GM12878 (cell line): ENCODE data around the gene COL7A1. TPM values are rescaled to one million over a fixed set of nuclear protein-coding genes. Genes with fewer than 3 reads are reported as not detected.

Experiments used
- ATAC-seq: fragments of 200-7000 bp; cut with Tn5 transposase; 3 replicates; pipeline ENCODE4 v1.9.1; 2020; ENCODE audit warnings: mild to moderate bottlenecking, moderate library complexity
- BruUV-seq: library from RNA; stranded (reverse); fragments of 400-500 nt; replicated peaks from 2 replicates; lab custom pipeline; 2021; lab: Mats Ljungman, UMichigan
- CTCF ChIA-PET: fragments of 300-600 bp; sonication (Branson Sonifier 250); formaldehyde crosslinking; extraction: SDS; loops from one replicate; lab custom pipeline; 2021; ENCODE audit warnings: inconsistent platforms; lab: Yijun Ruan, JAX
- POLR2A ChIA-PET: fragments of 350-600 bp; formaldehyde crosslinking; extraction: SDS; loops from one replicate; lab custom pipeline; 2021; ENCODE audit warnings: inconsistent platforms; lab: Charles Lee
- RAD21 ChIA-PET: fragments of 300-600 bp; sonication (Branson Sonifier 250); formaldehyde crosslinking; loops from one replicate; lab custom pipeline; 2023; ENCODE audit warnings: antibody characterized with exemption; ENCODE audit not compliant: unreplicated experiment; lab: Charles Lee
- SMC1A ChIA-PET: fragments of 300-600 bp; sonication (Branson Sonifier 250); formaldehyde crosslinking; loops from one replicate; lab custom pipeline; 2023; ENCODE audit not compliant: unreplicated experiment, uncharacterized antibody; lab: Charles Lee
- DNase-seq: peaks from one replicate; pipeline ENCODE4 v3.0.0-alpha.2; 2011; ENCODE audit warnings: low read depth, low spot score
- FAIRE-seq: peaks from 3 replicates; lab custom pipeline; 2011; peaks lifted over from hg19 to GRCh38; lab: Jason Lieb, UNC
- H2AFZ ChIP-seq: 2 replicates; pipeline ENCODE4 v1.6.0; 2011; ENCODE audit warnings: low read depth, low read length, control low read depth; ENCODE audit not compliant: control insufficient read depth
- H3K27ac ChIP-seq: 2 replicates; pipeline ENCODE4 v1.5.1; 2011; ENCODE audit warnings: control low read depth; ENCODE audit not compliant: control insufficient read depth, insufficient read depth
- H3K27me3 ChIP-seq, 2 experiments: replicated peaks in 1 of 2; 2 replicates each; pipeline versions ENCODE4 v1.6.0 to v1.6.1; 2011; ENCODE audit warnings: low read length in 1 of 2; ENCODE audit not compliant: control insufficient read depth in 2 of 2, insufficient read depth in 2 of 2
- H3K36me3 ChIP-seq, 2 experiments: 2 replicates each; pipeline ENCODE4 v1.5.1; 2011; ENCODE audit warnings: low read length in 1 of 2; ENCODE audit not compliant: control insufficient read depth in 2 of 2, insufficient read depth in 2 of 2
- H3K4me1 ChIP-seq: 2 replicates; pipeline ENCODE4 v1.6.1; 2011; ENCODE audit warnings: mild to moderate bottlenecking, low read length, moderate library complexity, mixed read lengths; ENCODE audit not compliant: control insufficient read depth, insufficient read depth
- H3K4me2 ChIP-seq: 2 replicates; pipeline ENCODE4 v1.6.0; 2011; ENCODE audit warnings: control low read depth; ENCODE audit not compliant: control insufficient read depth, insufficient read depth
- H3K4me3 ChIP-seq: fragments of 200-600 bp; sonication (generic); 2 replicates; pipeline ENCODE4 v1.5.1; 2016
- H3K79me2 ChIP-seq: 2 replicates; pipeline ENCODE4 v1.6.0; 2011; ENCODE audit warnings: low read length; ENCODE audit not compliant: control insufficient read depth, insufficient read depth
- H3K9ac ChIP-seq: 2 replicates; pipeline ENCODE4 v1.8.0; 2011; ENCODE audit warnings: low read length, control low read depth, mixed read lengths; ENCODE audit not compliant: control insufficient read depth, insufficient read depth
- H3K9me3 ChIP-seq: replicated peaks from 3 replicates; pipeline ENCODE4 v1.5.1; 2011; ENCODE audit warnings: mild to moderate bottlenecking, low read length; ENCODE audit not compliant: control insufficient read depth, insufficient read depth
- H4K20me1 ChIP-seq: 2 replicates; pipeline ENCODE4 v1.6.0; 2011; ENCODE audit not compliant: control insufficient read depth, insufficient read depth
- BHLHE40 ChIP-seq, 2 experiments: fragments of 450-650 bp in 1 of 2; IDR thresholded peaks; 2 replicates each; pipeline ENCODE4 v1.6.1; 2011 to 2017; ENCODE audit warnings: low read depth in 2 of 2, borderline replicate concordance in 1 of 2, improper control_type of control experiment in 1 of 2, low read length in 1 of 2, mild to moderate bottlenecking in 1 of 2
- DPF2 ChIP-seq: fragments of 450-650 bp; IDR thresholded peaks from 2 replicates; pipeline ENCODE4 v1.6.1; 2017; ENCODE audit warnings: mild to moderate bottlenecking
- KAT2A ChIP-seq: conservative IDR thresholded peaks from 2 replicates; pipeline ENCODE4 v1.6.1; 2011; ENCODE audit warnings: low read depth, low read length; ENCODE audit not compliant: control insufficient read depth
- MEF2A ChIP-seq: IDR thresholded peaks from 2 replicates; pipeline ENCODE4 v1.6.1; 2011; ENCODE audit warnings: low read depth, mild to moderate bottlenecking, low read length, moderate library complexity; ENCODE audit not compliant: insufficient read depth
- NR2C2 ChIP-seq: IDR thresholded peaks from 2 replicates; pipeline ENCODE4 v1.6.1; 2011; ENCODE audit warnings: borderline replicate concordance, low read depth; ENCODE audit not compliant: control insufficient read depth, insufficient read length
- SIX5 ChIP-seq: IDR thresholded peaks from 2 replicates; pipeline ENCODE4 v1.6.1; 2011; ENCODE audit warnings: mild to moderate bottlenecking, low read depth, low read length, moderate library complexity; ENCODE audit not compliant: severe bottlenecking
- SMAD5 ChIP-seq: IDR thresholded peaks from 2 replicates; pipeline ENCODE4 v1.6.1; 2016; ENCODE audit warnings: antibody characterized with exemption, low read depth
- SREBF1 ChIP-seq: IDR thresholded peaks from 2 replicates; pipeline ENCODE4 v1.6.1; 2012; ENCODE audit warnings: mild to moderate bottlenecking, low read length
- SUPT20H ChIP-seq: IDR thresholded peaks from 2 replicates; pipeline ENCODE4 v1.6.1; 2011; ENCODE audit warnings: low read depth, mild to moderate bottlenecking, low read length, moderate library complexity, borderline replicate concordance; ENCODE audit not compliant: control insufficient read depth
- TBL1XR1 ChIP-seq: IDR thresholded peaks from 2 replicates; pipeline ENCODE4 v1.6.1; 2012; ENCODE audit warnings: low read depth, low read length, improper control_type of control experiment
- TCF7 ChIP-seq: IDR thresholded peaks from 2 replicates; pipeline ENCODE4 v1.6.1; 2014; ENCODE audit warnings: antibody characterized with exemption, borderline replicate concordance
- YBX1 ChIP-seq: fragments of 450-650 bp; IDR thresholded peaks from 2 replicates; pipeline ENCODE4 v1.6.1; 2016; ENCODE audit warnings: antibody characterized with exemption
- ZBTB40 ChIP-seq: fragments of 450-650 bp; IDR thresholded peaks from 2 replicates; pipeline ENCODE4 v1.6.1; 2016; ENCODE audit warnings: mild to moderate bottlenecking, moderate library complexity, borderline replicate concordance
- WGBS: methylation state at CpG from one replicate; pipeline ENCODE4 v1.1.6; 2016; ENCODE audit warnings: low lambda C conversion rate; ENCODE audit not compliant: insufficient replicate concordance, insufficient coverage; ENCODE audit errors: missing lambda C conversion rate; 5-methylcytosine and 5-hydroxymethylcytosine counted together
- in situ Hi-C: fragments of 300-500 bp; cut with MboI; formaldehyde crosslinking; loops from 9 replicates; pipeline ENCODE4 v1.14.3; 2018; ENCODE audit warnings: mixed read lengths
- intact Hi-C: fragments of 100-400 bp; cut with micrococcal nuclease; formaldehyde crosslinking; loops from one replicate; pipeline ENCODE4 v1.14.2; 2022; ENCODE audit not compliant: unreplicated experiment
- polyA plus RNA-seq, 11 experiments: library from polyadenylated mRNA; depleted of rRNA in 4 of 11; unstranded in 6 of 11; stranded (reverse) in 5 of 11; fragments of >200 nt; fragmentation: Nextera tagmentation in 4 of 11; fragmentation: Illumina TruSeq in 1 of 11; extraction: Ambion mirVana in 4 of 11; extraction: Trizol in 1 of 11; gene quantifications; 1 replicate in 1 of 11; 2 replicates in 10 of 11; pipeline versions ENCODE4 v1.2.1 to v1.2.3, GENCODE V29; 2011 to 2016; ENCODE audit warnings: inconsistent platforms in 2 of 11, missing spikeins in 2 of 11, low read depth in 1 of 11
- total RNA-seq, 4 experiments: library from RNA; depleted of rRNA in 3 of 4; stranded (reverse); fragments of >200 nt in 3 of 4; fragmentation: Illumina TruSeq in 1 of 4; extraction: Trizol in 1 of 4; gene quantifications; 2 replicates each; pipeline versions ENCODE4 v1.2.1 to v1.2.3, GENCODE V29; 2013 to 2021

Gene COL7A1
- total and polyA plus RNA-seq, 10 of the 15 experiments (the other 5 are each of a cell fraction or from before 2014, with no cell fraction given), result 0.01 to 1.9 (median 0.29) TPM; not detected in 1

DNA sequence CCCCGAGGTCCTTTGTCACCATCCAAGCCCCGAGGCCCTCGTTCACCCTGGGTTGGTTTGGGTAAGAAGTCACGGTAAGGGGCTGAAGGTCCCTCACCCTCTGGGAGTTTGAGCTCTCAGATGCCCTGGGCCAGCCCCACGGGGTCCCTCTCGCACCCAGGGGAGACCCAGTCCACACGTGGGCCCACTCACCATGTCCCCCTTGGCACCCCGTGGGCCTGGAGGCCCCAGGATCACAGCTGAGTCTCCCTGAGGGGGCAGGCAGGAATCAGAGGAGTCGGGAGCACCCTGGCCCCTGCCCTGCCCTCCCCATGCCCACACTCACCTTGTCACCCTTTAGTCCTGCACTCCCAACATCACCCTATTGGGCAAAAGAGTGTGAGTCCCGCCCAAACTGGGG, 25.7 kb downstream of the COL7A1 start:
- in situ Hi-C loops, result no loop called here
- H3K27me3 ChIP-seq, result no peaks in the 10 kb centered on the region

DNA sequence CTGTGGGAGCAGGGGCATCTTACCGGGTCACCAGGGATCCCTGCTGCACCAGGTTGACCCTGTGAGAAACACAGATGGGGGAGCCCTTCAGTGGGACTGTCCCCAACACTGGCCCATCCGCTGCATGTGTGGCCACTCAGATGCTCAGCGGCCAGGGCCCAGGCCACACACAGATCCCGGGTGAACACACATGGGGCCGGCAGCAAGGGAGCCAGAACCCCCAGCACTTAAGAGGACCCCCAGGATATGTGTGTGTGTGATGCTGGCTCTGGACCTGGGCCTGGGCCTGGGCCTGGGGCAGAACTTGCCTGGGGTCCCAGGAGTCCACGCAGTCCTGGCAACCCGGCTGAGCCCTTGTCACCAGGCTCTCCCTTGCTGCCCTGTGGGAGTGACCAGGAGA, 26.7 kb downstream of the COL7A1 start:
- POLR2A ChIA-PET, result no interaction called here
- SMC1A ChIA-PET, result no interaction called here
- RAD21 ChIA-PET, result no interaction called here
- Histone ChIP-seq H3K27ac (no peak overlapping the region), H3K4me3 (no peak overlapping the region), H4K20me1 (no peaks in the 10 kb centered on the region), H3K9me3 (no peaks in the 10 kb centered on the region), H3K27me3 (no peaks in the 10 kb centered on the region), H3K36me3 (no peaks in the 10 kb centered on the region), H3K4me2 (no peak overlapping the region), H3K9ac (no peak overlapping the region), H3K4me1 (no peaks in the 10 kb centered on the region), H3K79me2 (no peaks in the 10 kb centered on the region), H2AFZ (no peak overlapping the region)
- FAIRE-seq (no peak), ATAC-seq (no peak), DNase-seq (no peak)
- CTCF ChIA-PET, result no interaction called here
- no TSS peak for BruUV-seq
- WGBS, result 29% methylated on average over 7 of the region's 7 CpGs
- intact Hi-C loops, result no loop called here
- in situ Hi-C loops, result no loop called here
- TF ChIP-seq TBL1XR1 (no peak), SUPT20H (no peak), KAT2A (no peak), MEF2A (no peak), BHLHE40 (IDR thresholded peaks at IDR 0.05; ENCODE audit: borderline replicate concordance in 1 of 2, low read depth in 2 of 2, low read length in 1 of 2) (no peak), ZBTB40 (no peak), NR2C2 (no peak), DPF2 (no peak), SIX5 (no peak), TCF7 (no peak)

More for the DNA sequence above, 25.7 kb downstream of the COL7A1 start:
- FAIRE-seq (no peak), ATAC-seq (no peak), DNase-seq (no peak)
- intact Hi-C loops, result no loop called here
- no peak overlapping the region for H2AFZ ChIP-seq
- H3K27ac ChIP-seq, result no peak overlapping the region
- CTCF ChIA-PET, result no interaction called here
- no peaks in the 10 kb centered on the region for H3K9me3 ChIP-seq
- H3K79me2 ChIP-seq, result no peaks in the 10 kb centered on the region
- no peaks in the 10 kb centered on the region for H3K4me1 ChIP-seq
- BruUV-seq, result no TSS peak
- RAD21 ChIA-PET, result no interaction called here
- H3K4me2 ChIP-seq, result no peak overlapping the region
- no peaks in the 10 kb centered on the region for H3K36me3 ChIP-seq
- no peaks in the 10 kb centered on the region for H4K20me1 ChIP-seq
- no peak overlapping the region for H3K9ac ChIP-seq
- POLR2A ChIA-PET, result no interaction called here
- 16% methylated on average over 10 of the region's 10 CpGs for WGBS
- no peak for TF ChIP-seq YBX1
- no peak for TF ChIP-seq SMAD5
- no peak for TF ChIP-seq SREBF1
- H3K4me3 ChIP-seq, result no peak overlapping the region
- SMC1A ChIA-PET, result no interaction called here
